Measurements from ENCODE around the gene GOLT1B. TPM values are rescaled to one million over a fixed set of nuclear protein-coding genes. Genes with fewer than 3 reads are reported as not detected.
"Not testable (repeated sequence)": the region's sequence is repeated elsewhere in the genome, so short reads cannot be mapped to it uniquely, and the experiment has no call there.

The GOLT1B gene, protein sequence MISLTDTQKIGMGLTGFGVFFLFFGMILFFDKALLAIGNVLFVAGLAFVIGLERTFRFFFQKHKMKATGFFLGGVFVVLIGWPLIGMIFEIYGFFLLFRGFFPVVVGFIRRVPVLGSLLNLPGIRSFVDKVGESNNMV
- total RNA-seq: 34.6 TPM
- long read RNA-seq, transcript GOLT1B-201 (5 exons, 3,227 nt): major isoform, 22 of 31 reads
- long read RNA-seq, partial matches to known transcripts: 0 of 31 reads
- long read RNA-seq, other reads (novel, unspliced or antisense): 4 of 31 reads

DNA sequence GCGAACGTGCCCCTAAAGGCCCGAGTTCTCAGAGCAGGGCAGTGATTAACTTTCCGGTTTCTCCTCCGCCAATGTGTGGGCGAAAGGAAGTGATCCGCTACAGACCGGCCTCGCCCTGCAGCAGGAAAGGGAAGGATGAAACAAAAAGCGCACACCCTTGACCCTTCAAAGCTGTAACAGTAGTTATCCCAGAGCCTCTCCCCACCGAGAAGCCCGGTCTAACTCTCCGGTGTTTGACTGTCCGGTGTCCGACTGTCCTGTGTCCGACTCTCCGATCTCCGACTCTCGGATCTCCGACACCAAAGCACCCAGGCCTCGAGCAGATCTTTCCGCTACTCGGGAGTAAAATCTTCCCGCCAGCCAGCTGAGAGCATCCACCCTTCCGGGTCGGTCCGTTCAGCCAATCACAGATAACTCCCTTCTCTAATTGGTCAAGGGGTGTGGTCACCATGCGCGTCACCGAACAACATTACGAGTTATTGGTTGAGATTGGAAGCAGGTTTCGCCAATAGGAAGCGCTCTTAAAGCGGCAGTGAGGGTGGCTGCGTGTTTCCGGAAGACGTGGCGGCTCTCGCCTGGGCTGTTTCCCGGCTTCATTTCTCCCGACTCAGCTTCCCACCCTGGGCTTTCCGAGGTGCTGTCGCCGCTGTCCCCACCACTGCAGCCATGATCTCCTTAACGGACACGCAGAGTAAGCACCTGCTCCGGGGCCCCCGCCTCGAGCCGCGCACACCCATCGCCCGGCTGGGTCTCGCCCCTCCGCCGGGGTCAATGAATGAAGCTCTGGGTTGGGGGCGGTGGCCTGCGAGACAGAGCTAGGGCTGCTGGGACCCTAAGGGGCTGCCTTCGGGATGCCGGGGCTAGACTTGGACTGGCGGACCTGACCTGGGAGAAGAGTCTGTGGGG lies at the start of gene GOLT1B, which contains the start of gene RECQL:
TSS of gene GOLT1B (plus strand) at position 532 of the 906 bp plus-strand sequence. CDS start at position 667, 135 bp downstream.
TSS of gene RECQL (minus strand) at position 378 of the 906 bp plus-strand sequence. CDS start 2,065 bp downstream, outside the sequence.
- DNase-seq (ENCODE audit: low spot score): peak; percentile 95

DNA sequence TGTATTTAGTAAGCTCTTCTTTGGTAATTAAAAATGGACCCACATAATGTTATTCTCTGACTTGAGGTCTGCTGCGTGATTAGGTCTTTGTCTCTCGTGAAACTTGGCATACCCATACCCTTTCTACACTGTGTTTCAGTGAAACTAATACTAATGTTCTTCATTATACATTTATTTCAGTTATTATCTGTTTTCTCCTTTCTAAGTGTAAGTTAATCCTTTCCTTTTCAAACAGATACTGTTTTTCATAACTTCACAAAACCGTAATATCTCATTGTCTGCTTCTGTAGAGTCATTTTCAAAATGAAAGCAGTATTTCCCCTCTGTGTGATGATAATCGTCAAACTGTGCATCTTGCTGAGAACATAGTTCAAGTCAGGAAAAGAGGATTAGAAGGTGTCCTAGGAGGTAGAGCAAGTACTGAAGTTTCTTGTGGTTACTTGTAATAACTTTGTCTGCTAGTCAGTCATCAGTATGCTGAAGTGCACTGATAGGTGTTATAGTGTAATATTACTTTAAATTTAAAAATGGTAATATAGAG lies 48.2 kb upstream of the GOLT1B start:
- no peak for DNase-seq (ENCODE audit: low spot score)

DNA sequence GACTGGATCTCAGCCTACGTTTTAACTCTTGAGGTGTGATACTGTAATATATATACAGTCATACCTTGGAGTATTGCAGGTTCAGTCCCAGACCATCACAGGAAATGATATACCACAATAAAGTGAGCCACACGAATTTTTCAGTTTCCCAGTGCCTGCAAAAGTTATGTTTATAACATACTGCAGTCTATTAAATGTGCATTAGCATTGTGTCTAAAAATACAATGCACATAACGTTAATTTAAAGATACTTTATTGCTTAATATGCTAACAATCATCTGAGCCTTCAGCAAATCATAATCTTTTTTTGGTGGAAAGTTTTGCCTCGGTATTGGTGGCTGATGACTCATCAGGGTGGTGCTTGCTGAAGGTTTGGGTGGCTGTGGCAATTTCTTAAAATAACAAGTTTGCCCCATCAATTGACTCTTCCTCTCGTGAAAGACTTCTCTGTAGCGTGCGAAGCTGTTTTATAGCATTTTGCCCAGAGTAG lies 45.3 kb upstream of the GOLT1B start:
- no peak for DNase-seq (ENCODE audit: low spot score)

DNA sequence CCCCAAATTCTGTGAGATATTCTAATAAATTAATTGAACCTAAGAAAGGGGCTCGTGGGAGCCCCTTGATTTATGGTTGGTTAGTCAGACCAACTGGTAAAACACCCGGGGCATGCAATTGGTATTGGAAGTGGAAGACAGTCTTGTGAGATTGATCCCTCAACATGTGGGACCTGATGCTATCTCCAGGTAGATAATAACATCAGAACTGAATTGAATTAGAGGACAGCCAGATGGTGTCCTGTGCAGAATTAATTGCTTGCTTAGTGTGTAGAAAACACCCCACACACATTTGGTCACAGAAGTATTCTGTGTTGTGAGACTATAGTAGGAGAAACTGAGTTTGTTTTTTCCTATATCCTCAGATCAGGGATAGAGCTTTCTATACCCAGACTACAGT lies 42.1 kb upstream of the GOLT1B start:
- no peak for DNase-seq (ENCODE audit: low spot score)

DNA sequence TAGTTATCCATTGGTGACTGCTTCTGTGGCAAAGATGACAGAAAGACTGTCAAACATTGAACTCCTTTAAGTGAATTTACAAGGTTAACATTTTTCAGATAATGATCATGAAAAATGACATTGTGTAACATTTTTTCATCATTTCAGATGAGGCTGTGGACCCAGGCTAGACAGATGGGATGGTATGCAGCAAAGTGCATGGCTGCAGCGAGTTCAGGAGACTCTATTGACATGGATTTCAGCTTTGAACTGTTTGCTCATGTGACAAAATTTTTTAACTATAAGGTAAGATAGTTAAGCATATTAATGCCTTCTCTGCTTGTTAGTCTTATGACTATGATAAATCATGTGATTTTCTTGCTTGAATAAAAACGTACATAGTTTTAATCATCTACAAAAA lies 34.3 kb upstream of the GOLT1B start:
- not testable (repeated sequence) for DNase-seq (ENCODE audit: low spot score)

DNA sequence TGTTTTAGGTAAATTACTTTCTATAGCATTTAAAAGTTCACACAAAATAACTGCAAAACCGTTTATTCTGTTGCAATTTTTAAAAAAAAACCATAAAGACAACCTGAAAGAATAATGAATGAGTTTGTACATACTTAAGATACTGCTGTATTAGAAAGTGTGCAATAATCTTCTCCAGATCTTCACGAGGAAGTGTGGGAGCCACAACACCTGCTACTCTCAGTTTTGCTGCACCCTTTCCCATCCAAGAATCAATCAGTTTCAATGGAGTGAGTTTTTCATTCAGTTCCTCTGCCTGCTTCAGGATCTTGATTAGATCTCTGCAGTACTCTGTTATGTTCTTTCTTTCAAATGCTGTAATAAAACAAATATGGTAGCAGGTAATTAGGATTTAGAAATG lies 30.3 kb upstream of the GOLT1B start:
- no peak for DNase-seq (ENCODE audit: low spot score)

DNA sequence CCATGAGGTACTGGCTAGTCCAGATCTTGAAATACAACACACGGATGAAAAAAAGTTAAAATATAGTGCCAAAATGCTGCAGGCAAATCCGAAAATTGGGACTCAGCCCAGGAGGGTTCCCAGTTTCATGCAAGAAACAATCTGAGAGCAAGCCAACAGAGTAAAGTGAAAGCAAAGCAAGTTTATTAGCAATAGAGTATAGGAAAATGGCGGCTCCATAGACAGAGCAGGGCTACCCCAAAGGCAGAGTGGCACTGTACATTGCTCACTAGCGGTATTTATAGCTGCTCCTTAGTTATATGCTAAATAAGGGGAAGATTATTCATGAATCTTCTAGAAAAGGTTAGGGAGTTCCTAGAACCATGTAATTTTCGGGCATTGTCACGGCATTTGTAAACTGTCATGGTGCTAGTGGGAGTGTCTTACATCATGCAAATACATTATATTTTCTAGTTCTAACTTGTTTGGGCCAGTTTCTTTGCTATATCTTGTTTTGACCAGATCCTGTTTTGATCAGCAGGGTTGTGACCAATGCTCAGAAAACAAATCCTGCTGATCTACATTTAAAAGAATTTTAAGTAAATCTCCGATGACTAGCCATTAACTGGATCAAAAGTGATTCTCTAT lies 29.3 kb upstream of the GOLT1B start:
- DNase-seq (ENCODE audit: low spot score): no peak

DNA sequence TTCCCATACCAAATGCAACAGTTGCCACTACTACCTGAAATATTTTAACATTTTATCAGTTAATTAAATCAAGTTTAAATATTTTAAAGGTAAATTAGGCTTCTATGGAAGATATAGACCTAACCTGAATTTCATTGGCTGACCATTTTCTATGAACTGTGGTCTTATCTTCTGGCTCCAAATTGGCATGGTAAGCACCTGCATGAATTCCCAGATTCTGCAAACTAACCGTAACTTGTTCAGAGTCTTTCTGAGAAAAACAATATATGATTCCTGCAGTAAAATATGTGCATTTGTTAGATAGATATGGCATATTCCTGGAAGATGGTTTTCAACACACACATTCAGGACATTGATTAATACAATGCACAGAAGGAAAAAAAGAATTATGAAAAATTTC lies 26.0 kb upstream of the GOLT1B start:
- DNase-seq (ENCODE audit: low spot score): no peak

DNA sequence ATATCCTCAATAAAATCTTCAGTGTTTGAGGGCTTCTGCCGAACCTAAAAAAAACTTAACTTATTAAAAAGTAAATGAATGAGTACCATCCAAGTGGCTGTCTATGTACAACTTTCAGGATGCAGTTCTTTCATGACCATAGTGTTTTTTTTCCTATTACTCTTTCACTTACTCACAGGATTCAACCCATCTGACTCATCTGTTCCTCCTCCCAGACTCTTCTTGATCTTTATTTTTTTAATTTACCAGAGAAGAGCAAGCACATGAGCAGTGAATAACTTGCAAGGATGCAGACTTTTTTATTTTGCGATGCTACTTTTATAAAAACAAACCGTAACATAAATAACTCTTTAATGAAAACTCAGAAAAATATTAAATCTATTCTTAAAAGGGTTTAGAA lies 24.6 kb upstream of the GOLT1B start:
- DNase-seq (ENCODE audit: low spot score): no peak

DNA sequence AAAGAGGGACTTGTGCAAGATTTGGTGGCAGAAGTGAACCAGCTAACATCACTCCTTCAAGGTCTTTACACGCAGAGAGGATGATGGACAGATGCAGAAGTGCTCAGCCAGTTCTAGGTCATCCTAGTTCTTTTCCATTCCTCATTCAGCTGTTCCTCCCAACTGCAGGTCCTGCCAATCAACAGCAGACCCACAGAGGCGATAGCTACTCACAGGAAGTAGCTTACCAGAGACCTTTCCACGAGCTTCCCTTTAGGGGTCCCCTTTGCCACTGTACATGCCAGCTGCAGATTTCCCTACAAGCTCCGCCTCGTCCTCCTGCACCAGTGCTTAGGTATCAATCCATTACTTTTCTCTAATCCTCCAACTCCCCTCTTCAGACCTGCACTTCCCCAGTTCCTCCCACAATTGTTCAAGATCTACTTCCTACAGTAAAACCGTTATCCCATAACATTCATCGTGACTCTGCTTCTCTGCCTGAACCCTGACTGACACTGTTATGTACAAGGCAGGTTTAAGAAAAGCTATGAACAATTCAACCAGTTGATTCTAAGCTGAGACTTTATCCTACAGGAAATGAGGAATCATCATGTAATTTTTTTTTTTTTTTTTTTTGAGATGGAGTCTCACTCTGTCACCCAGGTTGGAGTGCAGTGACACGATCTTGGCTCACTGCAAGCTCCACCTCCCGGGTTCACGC lies 22.7 kb upstream of the GOLT1B start:
- no peak for DNase-seq (ENCODE audit: low spot score)

DNA sequence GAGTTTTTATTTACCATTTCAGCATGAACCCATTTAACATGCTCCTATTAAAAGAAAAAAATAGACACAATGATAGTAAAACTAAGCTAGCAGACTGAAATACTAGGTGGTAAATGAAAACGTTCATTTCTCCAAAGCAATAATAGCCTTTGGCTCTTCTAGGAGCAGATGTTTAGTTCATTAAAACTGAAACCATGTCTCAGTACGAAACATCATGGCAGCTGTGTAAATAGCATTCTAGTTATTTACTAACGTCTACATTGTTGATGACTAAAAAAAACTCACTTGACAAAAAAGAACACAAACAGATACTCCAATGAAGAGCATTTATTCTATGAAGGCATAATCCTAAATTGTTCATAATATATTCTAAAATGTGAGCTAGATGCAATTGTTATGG lies 18.1 kb upstream of the GOLT1B start:
- no peak for DNase-seq (ENCODE audit: low spot score)

DNA sequence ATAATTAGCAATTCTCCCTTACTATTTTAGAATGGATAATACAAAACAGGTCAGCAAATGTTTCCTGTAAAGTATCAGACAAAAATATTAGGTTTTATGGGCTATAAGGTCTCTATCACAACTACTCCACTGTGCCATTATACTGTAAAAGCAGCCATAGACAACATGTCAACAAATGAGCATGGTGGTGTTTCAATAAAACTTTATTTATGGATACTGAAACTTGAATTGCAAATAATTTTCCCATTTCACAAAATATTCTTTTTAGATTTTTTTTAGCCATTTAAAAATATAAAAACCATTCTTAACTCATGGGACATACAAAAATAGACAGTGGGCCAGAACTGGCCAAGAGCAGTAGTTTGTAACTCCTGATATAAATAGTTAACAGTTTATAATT lies 15.6 kb upstream of the GOLT1B start:
- DNase-seq (ENCODE audit: low spot score): no peak

DNA sequence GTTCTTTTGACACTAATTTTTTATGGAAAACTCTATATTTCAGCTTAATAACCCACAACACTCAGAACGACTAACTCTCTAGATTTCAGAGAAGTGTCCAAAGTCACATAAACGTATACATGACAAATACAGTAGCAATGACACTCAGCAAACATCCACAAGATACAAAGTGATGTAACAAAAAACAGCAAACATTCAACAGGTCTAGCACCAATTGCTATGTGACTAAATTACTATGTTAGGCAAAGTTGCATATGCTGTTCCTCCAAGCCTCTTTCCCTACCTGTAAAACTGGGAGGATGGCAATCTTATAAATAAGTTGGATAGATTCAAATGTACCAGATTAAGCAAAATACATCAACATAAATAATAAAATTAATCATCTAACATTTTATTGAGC lies 1.8 kb upstream of the GOLT1B start:
- DNase-seq (ENCODE audit: low spot score): no peak

DNA sequence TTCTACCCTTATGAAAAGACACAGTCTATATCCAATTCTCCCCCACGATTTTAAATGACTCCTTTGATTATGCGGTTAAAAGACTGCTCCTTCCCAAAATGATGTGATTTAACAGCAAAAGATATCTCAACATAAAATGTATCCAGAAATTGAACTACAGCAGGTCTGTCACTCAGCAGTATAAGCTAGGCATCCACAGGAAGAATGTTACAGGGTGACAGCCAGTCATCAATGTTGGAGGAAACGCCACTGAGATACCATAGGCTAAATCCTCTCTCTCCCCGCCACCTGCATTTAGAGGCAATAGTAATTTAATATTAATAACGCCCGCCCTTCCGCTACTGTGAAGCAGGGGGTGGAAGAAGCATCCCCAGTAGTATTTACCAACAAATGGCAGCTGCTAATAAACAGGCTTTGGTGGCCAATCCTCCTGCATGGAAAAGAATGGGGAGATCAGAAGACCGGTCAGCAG lies 767 bp upstream of the GOLT1B start:
- DNase-seq (ENCODE audit: low spot score): no peak

DNA sequence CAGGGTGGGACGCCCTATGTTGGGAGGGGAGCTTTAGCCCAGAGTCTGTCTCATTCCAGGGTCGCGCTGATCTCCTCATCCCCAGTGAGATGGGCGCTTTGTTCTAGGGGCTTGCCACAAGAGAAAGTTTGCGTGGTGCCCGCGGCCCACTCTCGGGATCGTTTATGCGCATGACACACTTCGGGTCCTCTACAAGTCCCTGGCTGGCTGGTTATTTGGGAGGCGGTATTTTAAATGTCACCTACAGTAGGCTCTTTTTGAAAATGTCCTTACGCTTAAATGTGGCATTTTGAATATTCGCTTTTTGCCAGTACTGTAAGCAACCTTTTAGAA lies 541 bp downstream of the GOLT1B start:
- no peak for DNase-seq (ENCODE audit: low spot score)

DNA sequence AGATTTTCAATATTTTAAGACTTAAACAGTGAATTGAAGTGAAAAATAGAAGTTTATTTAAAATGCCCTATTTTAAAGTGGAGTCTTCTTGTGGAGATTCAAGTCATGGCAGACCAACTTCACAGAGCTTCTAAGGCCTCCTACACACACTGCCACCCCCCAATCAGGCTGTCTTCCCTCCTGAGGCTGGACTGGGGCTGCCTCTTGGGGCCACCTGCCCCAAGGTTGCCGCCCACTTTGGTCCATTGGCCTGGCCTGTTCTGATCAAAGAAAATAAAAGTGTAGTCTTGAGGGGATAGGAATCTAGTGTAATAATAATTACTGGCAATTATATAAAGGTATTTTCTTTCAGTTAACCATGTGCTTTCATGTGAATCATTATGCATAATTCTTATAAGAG lies 1.3 kb downstream of the GOLT1B start:
- DNase-seq (ENCODE audit: low spot score): no peak

DNA sequence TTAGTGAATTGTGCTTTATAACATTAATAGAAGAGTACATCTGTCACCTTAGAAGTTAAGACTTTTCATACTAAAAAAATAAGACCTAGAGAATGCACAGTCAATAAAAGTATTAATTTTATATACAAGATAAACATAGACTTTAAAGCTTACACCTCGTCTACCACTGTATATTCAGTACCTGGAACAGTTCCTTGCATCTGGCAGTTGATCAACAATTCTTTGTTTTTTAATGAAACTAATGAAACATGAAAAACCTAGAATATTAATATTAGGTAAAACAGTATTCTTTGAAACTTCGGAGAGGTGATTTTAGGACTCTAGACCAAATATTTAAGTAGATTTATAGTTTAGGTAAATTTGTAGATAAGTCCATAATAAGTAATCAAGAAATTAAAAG lies 4.3 kb downstream of the GOLT1B start:
- DNase-seq (ENCODE audit: low spot score): no peak

DNA sequence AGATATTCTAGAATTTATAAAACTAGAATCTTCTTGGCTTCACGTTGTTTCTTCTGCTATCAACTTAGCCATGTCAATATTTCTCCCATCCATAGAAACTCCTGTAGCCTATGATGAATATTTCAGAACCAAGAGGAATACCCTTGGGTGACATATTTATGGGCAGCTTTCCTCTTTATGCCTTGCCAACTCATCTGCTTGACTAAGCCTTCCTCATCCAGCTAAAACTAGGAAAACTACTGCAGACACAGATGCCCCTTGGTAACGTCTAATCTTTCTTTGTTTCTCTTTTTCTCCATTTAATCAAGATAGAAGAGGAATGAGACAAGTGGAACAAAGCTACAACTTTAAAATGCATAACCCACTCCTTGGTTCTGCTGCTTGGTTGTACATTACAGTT lies 6.3 kb downstream of the GOLT1B start:
- DNase-seq (ENCODE audit: low spot score): no peak

DNA sequence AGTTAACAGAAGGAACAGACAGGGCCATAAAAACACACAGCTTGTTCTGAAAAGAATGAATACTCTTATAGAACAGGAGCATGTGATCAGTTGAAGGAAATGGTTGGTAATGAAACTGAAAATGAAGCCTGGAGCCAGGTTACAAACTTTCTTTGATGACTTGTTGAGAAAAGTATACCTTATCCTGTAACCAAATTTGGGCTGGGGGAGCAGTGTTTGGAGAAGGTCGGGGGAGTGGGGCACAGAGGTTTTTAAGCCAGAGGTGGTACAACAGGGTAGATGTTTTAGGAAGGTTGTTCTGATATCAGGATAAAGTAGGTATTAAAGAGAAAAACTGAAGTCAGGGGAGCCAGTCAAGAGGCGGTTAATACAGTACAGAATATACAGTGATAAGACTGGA lies 8.2 kb downstream of the GOLT1B start:
- no peak for DNase-seq (ENCODE audit: low spot score)

DNA sequence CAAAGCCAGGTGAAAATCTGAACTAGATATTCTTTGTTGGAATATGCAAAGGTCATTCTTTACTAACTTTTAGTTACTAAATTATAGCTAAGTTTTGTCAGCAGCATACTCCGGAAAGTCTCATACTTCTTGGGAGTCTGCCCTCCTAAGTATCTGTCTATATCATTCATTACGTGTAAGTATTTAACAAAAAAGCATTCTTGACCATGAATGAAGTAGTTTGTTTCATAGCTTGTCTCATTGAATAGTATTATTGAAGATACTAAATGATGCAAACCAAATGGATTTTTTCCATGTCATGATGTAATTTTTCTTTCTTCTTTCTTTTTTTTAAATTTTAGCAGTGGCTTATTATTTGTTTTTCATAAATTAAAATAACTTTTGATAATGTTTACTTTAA lies 14.7 kb downstream of the GOLT1B start:
- no peak for DNase-seq (ENCODE audit: low spot score)

DNA sequence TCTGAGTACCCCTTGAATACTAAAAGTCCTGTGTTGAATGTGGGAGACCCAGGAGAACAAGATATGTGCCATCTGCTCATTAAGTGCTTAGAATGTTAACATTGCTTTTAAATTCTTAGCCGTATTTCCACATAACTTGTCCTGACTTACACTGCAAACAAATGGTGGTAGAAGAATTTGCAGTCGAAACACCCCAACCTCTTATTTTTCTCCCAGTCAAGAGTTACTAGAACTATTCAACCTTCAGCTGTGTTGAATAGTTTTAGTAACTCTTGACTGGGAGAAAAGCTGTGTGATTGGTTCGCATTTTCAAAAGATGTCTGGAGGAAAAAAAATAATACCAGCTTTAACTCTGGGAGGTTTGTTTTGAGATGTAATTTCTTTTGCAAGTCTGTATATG lies 16.9 kb downstream of the GOLT1B start:
- no peak for DNase-seq (ENCODE audit: low spot score)

Data from mesenteric fat pad (tissue), 1 donor.